GM12878 (cell line): ENCODE results near the gene MAPRE3. TPM values are rescaled to one million over a fixed set of nuclear protein-coding genes. Genes with fewer than 3 reads are reported as not detected.

Source experiments
- BACH1 ChIP-seq: fragments of 450-650 bp; IDR thresholded peaks from 2 replicates; pipeline ENCODE4 v1.6.1; 2017; ENCODE audit warnings: mild to moderate bottlenecking, borderline replicate concordance
- BRCA1 ChIP-seq: IDR thresholded peaks from 2 replicates; pipeline ENCODE4 v1.6.1; 2011; ENCODE audit warnings: low read depth, low read length, improper control_type of control experiment
- CBFB ChIP-seq: IDR thresholded peaks from 2 replicates; pipeline ENCODE4 v1.6.1; 2016; ENCODE audit warnings: antibody characterized with exemption, low read depth
- CHD2 ChIP-seq: IDR thresholded peaks from 2 replicates; pipeline ENCODE4 v1.6.1; 2011; ENCODE audit warnings: low read depth, low read length, improper control_type of control experiment, borderline replicate concordance
- GATAD2B ChIP-seq: fragments of 450-650 bp; conservative IDR thresholded peaks from 2 replicates; pipeline ENCODE4 v1.6.1; 2017; ENCODE audit warnings: low read depth, mild to moderate bottlenecking, moderate library complexity
- HCFC1 ChIP-seq: fragments of 150-350 bp; IDR thresholded peaks from 2 replicates; pipeline ENCODE4 v1.6.1; 2014; ENCODE audit warnings: low read length
- NFYA ChIP-seq: IDR thresholded peaks from 2 replicates; pipeline ENCODE4 v1.6.1; 2011; ENCODE audit warnings: low read depth, mild to moderate bottlenecking, low read length, improper control_type of control experiment, borderline replicate concordance
- NR2C1 ChIP-seq: fragments of 450-650 bp; IDR thresholded peaks from 2 replicates; pipeline ENCODE4 v1.6.1; 2017; ENCODE audit warnings: antibody characterized with exemption, mild to moderate bottlenecking, moderate library complexity
- PAX8 ChIP-seq: fragments of 450-650 bp; IDR thresholded peaks from 2 replicates; pipeline ENCODE4 v1.6.1; 2017; ENCODE audit warnings: mild to moderate bottlenecking, moderate library complexity
- POLR2AphosphoS2 ChIP-seq: IDR thresholded peaks from 2 replicates; pipeline ENCODE4 v1.6.1; 2011; ENCODE audit warnings: low read depth, mild to moderate bottlenecking, low read length, improper control_type of control experiment, moderate library complexity
- PRDM15 ChIP-seq: fragments of 450-650 bp; formaldehyde crosslinking; IDR thresholded peaks from 2 replicates; pipeline ENCODE4 v1.4.0; 2020; ENCODE audit warnings: mild to moderate bottlenecking, moderate library complexity
- ZNF687 ChIP-seq: fragments of 450-650 bp; IDR thresholded peaks from 2 replicates; pipeline ENCODE4 v1.6.1; 2017; ENCODE audit warnings: mild to moderate bottlenecking, moderate library complexity
- polyA plus RNA-seq, 11 experiments: library from polyadenylated mRNA; depleted of rRNA in 4 of 11; unstranded in 6 of 11; stranded (reverse) in 5 of 11; fragments of >200 nt; fragmentation: Nextera tagmentation in 4 of 11; fragmentation: Illumina TruSeq in 1 of 11; extraction: Ambion mirVana in 4 of 11; extraction: Trizol in 1 of 11; gene quantifications; 1 replicate in 1 of 11; 2 replicates in 10 of 11; pipeline versions ENCODE4 v1.2.1 to v1.2.3, GENCODE V29; 2011 to 2016; ENCODE audit warnings: inconsistent platforms in 2 of 11, missing spikeins in 2 of 11, low read depth in 1 of 11
- total RNA-seq, 4 experiments: library from RNA; depleted of rRNA in 3 of 4; stranded (reverse); fragments of >200 nt in 3 of 4; fragmentation: Illumina TruSeq in 1 of 4; extraction: Trizol in 1 of 4; gene quantifications; 2 replicates each; pipeline versions ENCODE4 v1.2.1 to v1.2.3, GENCODE V29; 2013 to 2021

MAPRE3 gene
- total and polyA plus RNA-seq, 10 of the 15 experiments (the other 5 are each of a cell fraction or from before 2014, with no cell fraction given), result 0.03 to 1.3 (median 0.73) TPM; not detected in 1

DNA sequence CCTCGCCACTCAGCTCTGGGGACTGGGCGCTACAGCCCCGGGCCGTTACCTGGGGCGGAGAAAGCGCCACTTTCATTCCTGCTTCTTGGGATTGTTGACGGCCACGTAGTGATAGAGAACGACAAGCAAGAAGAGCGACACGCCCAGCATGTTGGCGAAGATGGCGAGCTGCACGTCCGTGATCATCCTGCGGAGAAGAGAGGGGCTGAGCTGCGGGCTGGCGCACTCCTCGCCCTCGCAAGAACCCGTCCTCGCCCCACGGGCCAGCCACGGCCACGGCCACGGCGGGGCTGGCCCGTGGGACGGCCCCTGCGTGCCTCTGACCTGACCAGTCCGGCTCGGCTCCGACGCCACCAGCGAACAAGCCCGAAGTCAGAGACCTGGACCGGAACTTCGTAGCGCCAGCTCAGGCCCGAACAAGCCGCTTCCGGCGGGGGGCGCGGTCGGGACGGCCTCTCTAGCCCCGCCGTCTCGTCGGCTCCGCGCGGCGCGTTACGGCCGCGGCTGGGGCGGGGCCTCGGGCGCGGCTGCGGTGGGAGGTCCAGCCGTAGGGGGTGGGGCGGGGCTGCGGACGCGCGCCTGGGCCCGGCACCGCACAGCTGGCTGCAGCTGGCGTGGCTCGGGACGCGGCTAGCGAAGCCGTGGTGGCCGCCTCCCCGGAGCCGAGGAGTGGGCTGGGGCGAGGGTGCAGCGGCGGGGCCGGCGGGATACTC, 101.0 kb downstream of the MAPRE3 start, which contains the start of gene OST4 (continued):
- TF ChIP-seq PRDM15 (CRISPR knock-in tag) (no peak), NR2C1 (peak; percentile 55; the same call in 1 of the 2 replicates), POLR2AphosphoS2 (peak; percentile 81), BRCA1 (no peak), BACH1 (peak; percentile 61), ZNF687 (peak; percentile 76), GATAD2B (peak; percentile 72; the same call in 1 of the 2 replicates), CHD2 (peak; percentile 35), NFYA (no peak), CBFB (0 out of 2 replicates have a peak, but pooled peaks have one; percentile 17), HCFC1 (peak; percentile 69), PAX8 (no peak)
